ENCODE results near the gene CAST. TPM values are rescaled to one million over a fixed set of nuclear protein-coding genes. Genes with fewer than 3 reads are reported as not detected.

The CAST gene
- total RNA-seq, 2 donors from 2014 or later = 399 TPM

DNA sequence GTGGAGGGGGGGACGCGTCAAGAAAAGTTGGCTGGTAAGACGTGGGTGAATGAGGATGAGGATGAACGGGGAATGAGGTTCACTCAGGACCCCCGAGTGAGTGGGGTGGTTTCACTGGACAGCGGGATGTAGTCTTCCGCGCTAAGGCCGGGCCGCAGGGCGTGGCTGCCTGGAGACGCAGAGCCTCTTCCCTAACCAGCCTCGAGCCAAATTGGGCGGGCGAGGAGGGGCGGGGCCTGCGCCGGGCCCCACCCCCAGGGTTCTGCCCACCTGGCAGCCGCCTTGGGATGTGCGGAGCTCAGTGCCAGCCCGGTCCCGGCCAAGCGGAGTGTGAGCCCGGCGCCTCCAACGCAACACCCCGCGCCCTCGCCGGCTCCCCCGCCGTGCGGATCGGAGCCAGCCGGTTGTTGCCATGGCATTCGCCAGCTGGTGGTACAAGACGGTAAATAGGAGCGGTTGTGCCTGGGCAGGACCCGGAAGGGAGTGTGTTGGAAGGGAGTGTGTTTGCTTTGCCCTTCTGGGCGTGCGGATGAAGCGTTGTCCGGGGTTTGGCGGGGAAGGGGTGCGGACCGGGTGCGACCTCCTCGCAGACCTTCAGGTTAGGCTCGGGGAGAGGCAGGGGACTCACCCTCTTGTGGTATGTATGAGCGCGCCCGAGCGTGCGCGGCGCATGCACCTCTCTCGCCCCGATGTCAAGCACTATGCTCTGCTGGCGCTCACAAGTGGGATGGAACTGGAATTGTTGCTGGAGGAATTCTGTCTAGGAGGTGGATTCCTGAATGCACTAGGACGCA, 746 bp downstream of the CAST start:
- DNase-seq (peak; percentile 94 to 95), ATAC-seq (peak; percentile 76)
- intact Hi-C loops (cut with DNase I, micrococcal nuclease) = no loop called here

DNA sequence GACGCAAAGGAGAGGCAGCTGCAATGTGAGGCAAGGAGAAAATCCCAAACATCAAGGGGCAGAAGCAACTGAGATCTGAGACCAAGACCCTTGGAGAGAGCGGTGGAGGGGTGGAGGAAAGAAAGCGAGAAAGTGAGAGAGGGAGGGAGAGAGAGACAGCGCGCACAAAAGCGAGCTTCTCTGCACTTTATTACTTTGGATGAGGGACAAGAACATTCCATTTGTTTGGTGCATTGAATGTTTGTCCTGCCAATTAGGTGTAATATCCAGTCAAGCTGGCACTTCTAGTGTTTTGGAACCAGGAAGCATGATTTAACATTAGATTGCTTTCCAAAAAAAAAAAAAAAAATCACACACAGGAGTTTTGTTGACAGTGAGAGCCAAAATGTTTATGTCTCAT, 1.4 kb downstream of the CAST start:
- no peak for DNase-seq
- no peak for ATAC-seq
- intact Hi-C loops (cut with DNase I, micrococcal nuclease) = no loop called here

DNA sequence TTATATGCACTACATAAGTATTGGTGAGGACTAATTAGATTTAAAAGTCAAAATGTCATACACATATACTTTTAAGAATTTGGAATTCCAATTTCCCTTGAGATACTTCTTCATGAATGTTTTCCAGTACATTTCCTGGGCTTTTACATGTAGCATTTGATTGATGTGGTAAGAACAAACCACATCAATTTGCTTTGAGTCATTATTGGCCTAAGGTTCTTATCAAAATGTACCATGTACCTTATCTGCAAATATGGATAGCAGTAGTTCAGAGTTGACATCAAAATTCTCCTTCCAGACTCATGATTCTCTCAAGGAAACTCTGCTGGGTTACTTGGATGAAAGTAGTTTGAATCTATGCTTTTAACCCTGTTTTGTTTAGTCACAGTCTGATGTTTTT, 2.5 kb downstream of the CAST start:
- ATAC-seq (no peak), DNase-seq (no peak)
- intact Hi-C loops (cut with DNase I, micrococcal nuclease) = no loop called here

DNA sequence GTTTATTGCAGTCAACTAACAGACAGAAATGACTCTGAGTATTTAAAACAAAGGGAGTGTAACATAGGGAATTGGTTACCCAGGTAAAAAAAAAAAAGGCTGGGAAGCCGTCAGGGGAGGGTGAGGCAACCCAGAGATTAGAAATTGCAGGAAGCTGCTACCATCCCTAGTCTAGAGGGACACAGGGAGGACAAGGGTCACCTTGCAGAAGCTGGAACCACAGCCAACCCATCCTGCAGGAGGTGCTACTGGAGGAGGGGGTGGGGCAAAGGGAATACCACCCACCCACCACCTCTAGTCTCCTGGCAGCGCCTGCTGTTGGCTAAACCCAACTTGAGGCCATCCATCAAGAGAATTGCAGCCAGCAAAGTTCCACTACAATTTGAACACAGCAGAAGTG, 6.5 kb downstream of the CAST start:
- peak; percentile 80 for ATAC-seq
- DNase-seq = peak; percentile 59 to 79

DNA sequence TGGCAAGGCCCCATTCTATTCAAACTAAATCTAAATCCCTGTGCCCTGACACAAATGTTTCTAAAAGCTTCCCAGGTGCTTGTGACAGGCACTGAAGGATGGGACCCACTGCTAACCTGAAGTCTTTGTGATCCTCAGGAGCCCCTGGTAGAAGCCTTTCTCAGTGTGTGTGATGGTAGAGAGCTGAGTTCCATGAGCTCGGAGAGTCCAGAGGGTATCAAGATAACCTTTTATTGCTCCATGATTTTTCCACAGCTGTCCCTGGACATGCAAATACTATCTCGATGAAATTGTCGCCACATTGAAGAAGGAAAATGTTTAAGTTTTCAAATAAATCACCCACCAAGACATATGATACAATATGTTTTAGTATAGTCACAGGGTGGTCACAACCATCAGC, 7.7 kb downstream of the CAST start:
- peak; percentile 49 for ATAC-seq
- intact Hi-C loops (cut with DNase I, micrococcal nuclease) = no loop called here
- DNase-seq = no peak

More for the DNA sequence above, 6.5 kb downstream of the CAST start:
- intact Hi-C loops (cut with DNase I, micrococcal nuclease) = no loop called here

DNA sequence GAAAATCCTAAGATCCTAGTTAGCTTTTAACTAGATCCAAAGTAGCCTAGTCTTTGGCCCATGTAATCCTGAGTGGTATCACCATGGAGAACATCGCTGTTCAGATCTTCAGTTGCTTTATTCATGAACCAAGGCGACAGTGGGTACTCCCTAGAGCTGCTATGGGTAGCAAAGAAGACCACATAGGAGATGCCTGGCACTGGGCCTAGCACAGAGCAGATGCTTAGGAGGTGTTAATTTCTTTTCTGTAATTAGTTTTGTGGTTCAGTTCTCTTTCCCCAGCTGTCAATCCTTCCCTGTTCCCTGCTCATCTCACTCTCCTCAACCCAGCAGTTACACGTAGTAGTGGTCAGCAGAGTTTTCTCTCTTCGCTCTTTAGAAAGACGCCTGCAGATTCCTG, 9.3 kb downstream of the CAST start:
- ATAC-seq = no peak
- no peak for DNase-seq
- intact Hi-C loops (cut with DNase I, micrococcal nuclease) = no loop called here

DNA sequence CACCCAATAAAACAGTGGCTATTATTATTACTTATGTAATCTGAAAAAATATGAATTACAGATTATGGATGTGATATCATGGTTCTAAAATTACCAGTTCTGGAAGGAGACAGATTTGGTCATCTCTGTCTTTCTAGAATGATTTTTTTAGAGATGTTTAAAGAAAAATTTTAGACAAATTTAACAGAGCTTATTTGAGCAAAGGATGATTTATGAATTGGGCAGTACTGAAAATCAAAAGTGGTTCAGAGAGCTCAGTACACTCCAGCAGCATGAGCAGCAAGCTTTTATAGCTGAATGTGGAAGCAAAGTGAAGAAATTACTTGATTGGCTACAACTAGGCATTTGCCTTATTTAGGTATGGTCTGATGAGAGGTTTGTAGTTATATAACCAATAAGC, 11.0 kb downstream of the CAST start:
- DNase-seq = no peak
- intact Hi-C loops (cut with DNase I, micrococcal nuclease) = no loop called here
- no peak for ATAC-seq

DNA sequence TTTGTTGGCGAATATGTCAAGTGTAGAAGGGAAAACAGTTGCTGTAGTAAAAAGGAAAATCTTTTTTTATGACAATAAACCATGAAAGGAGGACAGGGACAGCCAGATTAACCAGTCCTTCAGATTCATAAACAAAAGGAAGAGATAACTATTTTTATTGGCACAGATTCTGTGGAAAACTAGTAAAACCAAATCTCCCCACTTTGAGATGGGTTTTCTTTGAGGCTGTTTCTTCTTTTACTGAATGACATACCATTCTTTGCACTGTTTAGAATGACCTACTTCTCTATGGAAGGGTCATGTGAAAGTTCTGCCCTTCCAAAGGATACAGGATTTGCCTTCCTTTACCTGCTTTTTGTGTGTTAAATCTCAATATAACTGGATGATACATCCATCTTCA, 13.7 kb downstream of the CAST start:
- DNase-seq (no peak), ATAC-seq (no peak)
- intact Hi-C loops (cut with DNase I, micrococcal nuclease) = no loop called here

DNA sequence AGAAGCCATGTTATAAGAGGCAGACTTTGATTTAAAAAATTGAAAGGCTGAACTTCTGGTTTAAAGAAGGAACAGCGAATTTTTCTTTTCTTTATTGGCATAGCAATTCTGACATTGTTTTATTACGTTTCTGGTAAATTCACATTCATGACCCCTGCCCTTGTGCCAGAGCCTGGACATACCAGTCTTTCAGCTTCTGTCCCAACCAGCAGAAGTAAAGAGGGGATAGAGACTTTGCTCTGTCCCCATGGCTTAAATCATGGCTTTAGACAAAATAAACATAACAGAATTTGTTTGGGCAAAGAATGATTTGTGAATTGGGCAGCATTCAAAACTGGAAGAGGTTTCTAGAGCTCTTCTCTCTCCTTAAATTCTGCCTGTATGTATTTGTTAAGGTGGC, 15.3 kb downstream of the CAST start:
- DNase-seq (no peak), ATAC-seq (peak; percentile 52)
- intact Hi-C loops (cut with DNase I, micrococcal nuclease) = no loop called here

DNA sequence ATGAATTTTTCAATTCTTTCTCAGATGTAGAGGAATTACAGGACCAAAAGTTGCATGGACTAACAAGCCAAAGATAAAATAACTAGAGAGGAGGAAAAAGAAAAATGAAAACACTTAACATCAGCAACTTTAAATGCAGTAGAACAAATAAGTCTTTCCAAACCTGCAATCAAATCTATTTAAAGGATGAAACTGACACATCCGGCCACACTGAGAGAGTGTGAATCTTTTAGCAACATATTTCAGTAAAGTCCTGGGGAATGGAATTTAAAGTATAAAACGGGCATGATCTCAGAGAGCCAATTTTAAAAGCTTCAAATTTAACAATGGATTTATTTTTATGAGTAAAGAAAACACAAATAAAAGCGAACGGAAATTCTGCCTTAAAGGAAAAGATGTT, 17.1 kb downstream of the CAST start:
- no peak for ATAC-seq
- DNase-seq = no peak
- intact Hi-C loops (cut with DNase I, micrococcal nuclease) = no loop called here

DNA sequence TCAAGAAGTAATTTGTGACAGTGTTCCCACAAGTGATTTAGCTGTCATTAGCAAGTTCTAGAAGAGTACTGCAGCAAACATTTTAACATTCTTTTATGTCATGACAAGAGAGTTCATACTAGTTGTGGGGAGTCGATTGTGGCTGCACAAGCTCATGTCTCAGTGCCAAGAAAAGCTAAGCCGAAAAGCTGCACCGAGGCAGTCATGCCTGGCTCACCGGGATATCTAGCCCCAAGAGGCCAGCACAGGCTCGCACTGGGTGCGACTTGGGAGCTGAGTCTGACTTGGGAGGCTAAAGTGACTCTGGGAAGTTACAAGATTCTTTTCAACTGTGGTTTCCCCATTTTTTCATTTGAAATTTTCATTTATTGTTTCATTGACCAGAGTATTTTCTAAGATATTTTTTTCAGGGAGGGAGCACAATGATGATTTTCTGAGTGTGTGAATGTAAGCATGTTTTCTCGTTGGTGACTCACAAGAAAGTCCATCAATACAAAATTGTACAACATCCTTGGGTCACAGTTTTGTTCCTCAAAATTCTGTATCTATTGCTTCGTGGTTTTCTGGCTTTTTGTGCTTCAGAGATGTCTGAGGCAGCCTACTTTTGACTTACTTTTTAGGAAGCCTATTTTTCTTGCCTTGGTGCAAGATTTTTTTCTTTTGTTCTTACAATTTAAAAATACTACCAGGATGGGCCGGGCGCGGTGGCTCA, 18.7 kb downstream of the CAST start:
- no peak for ATAC-seq
- intact Hi-C loops (cut with DNase I, micrococcal nuclease) = no loop called here
- DNase-seq = no peak

DNA sequence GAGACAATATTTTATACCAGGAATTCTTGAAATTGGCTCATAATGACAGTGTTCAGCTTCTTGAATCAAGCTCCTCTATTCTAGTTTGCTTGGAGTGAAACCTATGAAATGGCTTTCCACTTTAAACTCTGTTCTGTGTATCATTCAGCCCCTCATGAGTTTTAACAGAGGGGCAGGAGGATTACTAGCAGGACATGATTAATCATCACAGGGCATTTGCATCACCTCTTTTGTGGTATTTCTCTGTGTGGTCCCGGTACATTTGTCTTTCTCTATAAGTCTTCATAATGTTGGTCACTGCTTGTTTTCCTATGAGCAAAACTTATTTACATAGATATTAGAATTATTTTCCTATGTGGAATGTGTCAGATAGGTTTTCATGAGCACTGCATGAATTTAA, 21.2 kb downstream of the CAST start:
- ATAC-seq (no peak), DNase-seq (no peak)
- intact Hi-C loops (cut with DNase I, micrococcal nuclease) = no loop called here

DNA sequence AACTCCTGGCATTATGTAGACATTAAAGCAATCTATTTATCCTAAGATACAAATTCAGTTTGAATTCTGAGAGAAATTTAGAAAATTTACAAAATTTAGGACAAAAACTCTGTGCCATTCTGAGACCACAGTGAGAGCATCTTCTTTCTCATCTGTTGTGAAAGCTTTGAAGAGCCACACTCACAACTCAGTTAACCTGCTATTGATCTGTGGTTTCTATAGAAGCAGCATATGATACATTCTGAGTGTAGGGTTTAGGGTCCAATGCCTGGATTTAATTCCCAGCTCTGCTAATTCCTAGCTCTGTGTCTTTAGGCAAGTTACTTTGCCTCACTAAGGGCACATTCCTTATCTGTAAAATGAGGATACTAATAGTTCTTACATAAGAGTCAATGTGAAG, 21.6 kb downstream of the CAST start:
- ATAC-seq = no peak
- DNase-seq = no peak
- intact Hi-C loops (cut with DNase I, micrococcal nuclease) = no loop called here

DNA sequence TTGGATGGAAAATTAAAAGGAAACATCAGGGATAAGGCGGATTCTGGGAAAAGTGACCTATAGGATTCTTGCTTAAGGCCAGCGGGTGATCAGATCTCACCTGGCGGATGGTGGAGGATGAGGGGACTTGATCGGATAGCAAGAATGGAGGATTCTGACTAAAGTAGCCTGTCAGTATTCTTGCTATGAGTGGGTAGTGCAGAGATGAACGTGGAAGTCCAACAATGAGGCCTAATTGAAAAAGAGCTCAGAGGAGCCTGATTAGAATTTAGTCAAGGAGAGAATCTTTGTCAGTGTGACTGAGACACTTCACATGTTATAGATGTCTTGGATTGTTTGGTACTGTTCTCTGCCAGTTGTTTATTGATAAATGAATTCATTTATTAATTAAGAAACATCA, 24.9 kb downstream of the CAST start:
- ATAC-seq (no peak), DNase-seq (no peak)
- intact Hi-C loops (cut with DNase I, micrococcal nuclease) = no loop called here

DNA sequence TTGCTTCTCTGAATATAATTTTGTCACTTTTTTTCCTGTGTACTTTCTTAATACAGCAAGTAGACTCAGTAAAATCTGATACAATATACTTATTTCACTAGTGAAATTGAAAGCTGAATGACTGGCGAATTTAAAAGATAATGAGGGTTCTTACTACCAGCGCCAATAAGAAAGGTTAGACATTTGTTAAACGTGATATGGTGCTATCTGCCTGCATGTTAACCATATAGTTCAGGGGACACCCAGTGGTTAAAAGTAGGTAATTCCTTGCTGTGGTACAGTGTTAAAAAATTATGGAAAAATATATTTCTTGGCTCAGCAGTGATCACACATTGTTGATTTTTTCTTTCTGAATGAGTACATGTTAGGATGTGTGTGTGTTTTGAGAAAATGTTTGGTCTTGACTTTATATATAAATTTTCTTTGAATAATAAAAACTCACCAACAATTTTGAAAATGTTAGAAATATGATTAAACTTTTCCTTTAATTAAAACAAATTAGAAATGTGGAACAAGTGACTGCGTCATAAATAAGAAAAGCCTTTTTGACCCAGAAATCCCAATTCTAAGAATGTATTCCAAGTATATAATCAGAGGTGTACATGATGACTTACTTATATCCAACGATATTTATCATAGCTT, 25.8 kb downstream of the CAST start:
- ATAC-seq = peak; percentile 94
- DNase-seq = no peak
- intact Hi-C loops (cut with DNase I, micrococcal nuclease) = no loop called here

DNA sequence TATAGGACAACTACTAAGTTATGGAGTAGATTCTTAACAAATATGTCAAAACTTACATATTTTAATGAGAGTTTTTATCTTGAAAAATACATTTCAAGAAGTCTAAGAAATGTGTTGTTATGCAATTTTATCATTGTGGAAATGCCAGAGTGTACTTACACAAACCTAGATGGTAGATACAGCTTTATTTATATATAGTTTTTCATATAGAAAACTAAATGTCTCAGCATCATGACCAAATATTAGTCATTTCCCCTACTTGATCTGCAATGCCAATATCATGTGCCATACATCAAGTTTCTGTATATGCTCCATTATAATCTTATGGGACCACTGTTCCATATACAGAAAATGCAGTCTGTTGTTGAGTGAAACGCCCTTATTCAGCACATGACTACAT, 28.7 kb downstream of the CAST start:
- intact Hi-C loops (cut with DNase I, micrococcal nuclease) = no loop called here
- no peak for DNase-seq
- ATAC-seq = no peak

DNA sequence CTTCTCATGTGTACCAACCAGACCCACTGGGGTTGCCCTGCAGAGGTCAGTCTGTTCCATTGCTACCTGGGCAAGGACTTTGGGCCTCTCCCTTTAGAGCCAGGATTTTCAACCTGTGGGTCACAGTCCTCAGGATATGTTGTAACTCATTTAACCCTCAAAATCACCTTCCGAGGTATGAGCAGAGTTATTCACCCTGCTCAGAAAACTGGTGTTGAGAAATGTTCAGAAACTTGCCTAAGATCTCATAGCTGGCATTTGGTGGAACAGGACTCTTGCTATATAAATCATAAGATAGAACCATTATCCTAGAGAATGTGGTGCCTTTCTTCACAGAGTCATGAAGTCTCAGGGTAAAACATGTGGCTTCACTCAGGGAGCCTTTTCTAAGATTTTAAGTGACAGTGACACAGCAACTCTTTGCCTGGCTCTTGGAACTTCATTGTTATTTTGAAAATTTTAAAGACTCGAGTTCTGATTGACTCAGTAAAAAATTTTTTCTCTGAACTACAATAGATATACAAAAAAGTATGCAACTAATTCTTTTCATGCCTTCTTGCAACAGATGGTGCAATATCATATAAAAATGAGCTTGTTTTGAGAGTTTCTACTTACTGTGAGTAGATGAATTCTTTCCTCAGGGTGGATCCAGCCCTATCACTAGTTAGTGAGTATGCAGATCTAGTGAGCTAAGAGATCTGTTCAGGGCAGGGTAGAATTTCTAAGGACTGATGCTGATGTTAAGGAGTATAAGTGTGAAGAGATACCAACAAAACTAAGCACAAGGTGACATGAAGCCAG, 29.5 kb downstream of the CAST start:
- DNase-seq = no peak
- intact Hi-C loops (cut with DNase I, micrococcal nuclease) = no loop called here
- peak; percentile 49 for ATAC-seq

DNA sequence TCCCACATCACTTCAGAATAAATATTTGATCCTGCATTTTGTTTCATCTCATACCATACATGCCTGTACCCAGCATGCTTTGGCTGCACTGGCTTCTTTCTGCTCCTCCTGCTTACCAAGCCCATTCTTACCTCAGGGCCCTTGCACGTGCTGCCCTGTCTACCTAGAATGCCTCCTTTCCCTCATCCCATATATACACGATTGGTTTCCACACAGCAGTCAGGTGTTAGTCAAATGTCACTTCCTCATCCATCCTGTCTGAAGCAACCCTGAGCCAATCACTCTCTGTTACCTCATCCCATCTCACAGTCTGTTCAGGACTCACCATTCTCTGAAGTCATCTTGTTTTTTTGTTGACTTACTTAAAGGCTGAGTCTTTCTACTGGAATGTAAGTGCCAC, 30.3 kb downstream of the CAST start:
- DNase-seq (no peak), ATAC-seq (peak; percentile 47)
- intact Hi-C loops (cut with DNase I, micrococcal nuclease) = no loop called here

DNA sequence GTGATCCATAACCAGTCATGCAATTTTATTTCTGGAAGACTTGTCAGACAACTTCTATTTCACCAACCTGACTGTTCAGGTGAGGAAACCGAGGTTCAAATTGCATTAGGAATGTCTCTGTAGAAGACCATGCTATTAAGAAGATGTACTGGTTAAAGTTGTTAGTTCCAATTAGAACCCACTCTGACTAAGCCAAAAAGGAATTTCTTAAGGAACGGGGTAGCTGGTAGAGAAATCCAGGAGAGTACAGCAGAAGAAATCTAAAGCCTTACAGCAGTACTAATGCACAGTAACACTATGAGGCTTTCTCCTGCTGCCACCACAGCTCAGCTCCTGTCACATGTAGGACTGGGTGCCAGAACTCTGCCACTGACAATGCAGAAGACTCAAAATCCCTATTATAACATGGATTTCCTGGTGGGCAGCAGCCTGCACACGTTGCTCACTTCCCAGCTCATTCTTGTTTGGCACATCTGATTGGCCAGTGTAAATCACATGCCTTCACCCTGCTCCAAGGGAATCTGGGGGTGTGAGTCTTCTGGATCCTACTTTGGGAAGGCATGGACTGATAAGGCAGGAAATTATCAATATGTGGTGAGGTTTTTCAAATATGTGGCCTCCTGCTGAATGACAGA, 37.1 kb downstream of the CAST start:
- DNase-seq (no peak), ATAC-seq (no peak)
- intact Hi-C loops (cut with DNase I, micrococcal nuclease) = no loop called here
